HG03159 (cell line): Measurements from ENCODE around the gene NFYC.

Experiments used
- ATAC-seq: cut with Tn5 transposase; IDR thresholded peaks from one replicate; pipeline ENCODE4 v1.9.1; 2021; ENCODE audit warnings: mild to moderate bottlenecking, moderate library complexity; ENCODE audit not compliant: unreplicated experiment

NFYC gene

DNA sequence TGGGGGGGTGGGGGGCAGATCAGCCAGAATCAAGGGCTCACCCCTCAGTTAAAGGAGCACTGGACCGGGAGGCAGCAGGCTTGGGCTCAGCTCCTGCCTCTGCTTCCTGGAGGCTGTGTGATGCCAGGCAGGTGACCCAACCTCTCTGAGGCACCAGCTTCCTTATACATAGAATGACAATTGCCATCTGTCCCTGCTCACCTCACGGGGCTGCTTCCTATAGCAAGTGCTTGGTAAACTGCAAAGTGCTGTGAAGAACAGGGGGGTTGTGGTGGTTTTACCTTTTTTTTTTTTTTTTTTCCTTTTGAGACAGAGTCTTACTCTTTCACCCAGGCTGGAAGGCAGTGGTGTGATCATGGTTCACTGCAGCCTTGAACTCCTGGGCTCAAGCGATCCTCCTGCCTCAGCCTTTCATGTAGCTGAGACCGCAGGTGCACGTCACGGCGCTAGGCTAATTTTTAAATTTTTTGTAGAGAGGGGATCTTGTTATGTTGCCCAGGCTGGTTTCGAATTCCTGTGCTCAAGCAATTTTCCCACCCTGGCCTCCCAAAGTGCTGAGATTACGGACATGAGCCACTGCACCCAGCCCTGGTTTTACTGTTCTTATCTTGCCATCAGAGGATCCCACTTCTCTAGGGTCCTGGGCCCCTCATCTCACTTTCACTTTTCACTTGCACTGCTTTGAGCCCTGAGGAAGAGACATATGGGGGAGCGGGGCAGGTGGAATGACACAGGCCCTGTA lies 103.6 kb downstream of the NFYC start:
- no peak for ATAC-seq

DNA sequence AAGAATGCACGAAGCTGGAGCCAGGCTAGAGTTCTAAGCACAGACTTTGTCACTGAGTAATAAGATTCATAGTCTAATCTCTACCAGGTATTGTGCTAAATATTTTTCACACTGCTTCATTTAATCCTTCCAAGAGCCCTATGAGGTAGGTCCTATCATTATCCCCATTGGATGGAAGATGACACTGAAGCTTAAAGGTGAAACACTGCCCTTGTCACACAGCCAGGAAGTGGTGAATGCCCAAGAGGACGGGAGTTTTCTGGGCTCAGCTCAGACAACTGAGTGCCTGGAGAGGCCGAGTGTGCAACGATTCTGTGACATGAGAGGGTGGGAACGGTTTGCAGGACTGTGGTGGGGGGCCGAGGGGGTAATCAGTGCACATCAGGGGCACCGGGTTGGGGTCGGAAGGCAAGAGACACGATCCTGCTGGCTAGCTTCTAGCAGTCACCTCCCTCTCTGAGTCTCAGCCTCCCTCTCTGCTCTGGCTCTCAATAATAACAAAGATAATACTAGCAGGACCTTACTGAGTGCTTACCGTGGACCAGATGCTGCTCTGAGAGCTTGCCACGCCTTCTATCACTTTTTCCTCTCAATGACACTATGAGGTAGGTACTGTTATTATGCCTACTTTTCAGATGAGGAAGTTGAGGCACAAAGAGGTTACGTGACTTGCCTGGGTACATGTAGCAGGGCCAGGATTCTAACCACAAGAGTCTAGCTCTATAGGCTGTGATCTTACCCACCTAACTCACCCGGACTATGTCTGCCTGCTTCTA lies 104.5 kb downstream of the NFYC start:
- no peak for ATAC-seq

GRCh38 chr1:40796939-40797667 lies 105.6 kb downstream of the NFYC start:
- no peak for ATAC-seq

- no peak for ATAC-seq
Measured at GRCh38 chr1:40797668-40798010, 106.1 kb downstream of the NFYC start.

DNA sequence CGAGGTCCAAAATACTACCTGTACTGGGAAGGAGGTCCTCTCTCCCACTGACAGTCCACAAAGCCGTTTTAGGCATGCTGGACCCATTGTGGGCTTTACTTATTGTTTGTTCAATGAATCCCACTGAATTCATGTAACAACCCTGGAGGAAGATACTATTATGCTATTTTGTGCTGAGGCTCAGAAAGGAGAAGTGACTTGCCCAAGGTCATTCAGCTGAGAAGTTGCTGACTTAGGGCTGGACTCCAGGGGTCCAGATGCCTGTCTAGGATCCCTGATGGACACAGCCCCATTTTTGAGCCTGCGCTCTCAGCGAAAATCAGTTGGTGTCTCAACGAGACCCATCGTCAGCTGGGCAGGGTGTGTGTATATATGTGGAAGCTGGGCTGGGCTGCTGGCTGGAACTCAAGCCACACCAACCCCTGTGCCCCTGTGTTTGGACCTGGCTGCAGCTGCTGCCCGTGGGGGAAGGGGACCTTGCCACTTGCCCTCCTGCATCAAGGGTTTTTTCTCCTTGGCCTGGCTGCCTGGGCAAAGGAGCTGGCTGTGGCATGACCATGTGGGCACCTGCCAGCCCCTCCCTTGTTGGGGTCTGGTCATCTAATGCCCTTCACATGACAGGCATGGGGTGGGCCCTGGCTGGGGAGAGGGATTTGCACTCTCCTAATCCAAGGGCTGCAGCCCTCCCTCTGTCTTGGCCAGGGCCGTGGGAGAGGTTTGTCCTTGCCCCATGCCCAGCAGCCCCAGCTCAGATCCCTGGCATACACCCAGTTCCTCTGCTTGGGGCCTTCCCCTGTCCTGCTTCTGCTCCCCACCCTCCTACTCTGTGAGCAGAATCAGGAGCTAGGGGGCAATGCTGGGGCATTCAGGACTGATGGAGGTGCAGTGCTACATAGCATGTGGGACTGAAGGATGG lies 107.1 kb downstream of the NFYC start:
- ATAC-seq = no peak

DNA sequence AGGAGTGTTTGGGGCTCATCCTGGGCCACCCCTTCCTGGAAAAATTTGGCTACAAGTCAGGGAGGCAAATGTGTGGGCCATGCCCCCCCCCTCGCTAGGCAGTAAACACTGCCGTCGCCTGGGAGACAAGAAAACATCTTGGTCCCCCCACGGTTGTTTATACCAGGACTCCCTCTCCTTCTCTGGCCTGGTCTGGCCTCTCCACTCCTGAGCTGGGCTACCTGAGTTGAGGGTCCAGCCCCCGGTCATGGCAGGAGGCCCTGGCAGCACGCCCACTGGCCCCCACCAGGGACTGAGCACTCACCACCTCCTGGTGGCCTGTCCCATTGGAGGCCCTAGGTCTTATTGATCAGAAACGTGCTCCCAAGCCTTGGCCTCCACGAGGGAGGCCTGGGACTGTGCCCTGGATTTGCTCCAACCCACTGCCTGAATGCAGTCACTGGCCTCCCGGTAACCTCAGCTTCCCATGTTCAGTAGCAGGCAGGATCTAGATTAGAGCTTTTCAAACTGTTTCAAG lies 107.9 kb downstream of the NFYC start:
- ATAC-seq = no peak

- no peak for ATAC-seq
Measured at GRCh38 chr1:40801742-40802077, 110.2 kb downstream of the NFYC start.

GRCh38 chr1:40802078-40802741 lies 110.7 kb downstream of the NFYC start:
- ATAC-seq = no peak

- no peak for ATAC-seq
Measured at GRCh38 chr1:40802742-40803113, 111.2 kb downstream of the NFYC start.

DNA sequence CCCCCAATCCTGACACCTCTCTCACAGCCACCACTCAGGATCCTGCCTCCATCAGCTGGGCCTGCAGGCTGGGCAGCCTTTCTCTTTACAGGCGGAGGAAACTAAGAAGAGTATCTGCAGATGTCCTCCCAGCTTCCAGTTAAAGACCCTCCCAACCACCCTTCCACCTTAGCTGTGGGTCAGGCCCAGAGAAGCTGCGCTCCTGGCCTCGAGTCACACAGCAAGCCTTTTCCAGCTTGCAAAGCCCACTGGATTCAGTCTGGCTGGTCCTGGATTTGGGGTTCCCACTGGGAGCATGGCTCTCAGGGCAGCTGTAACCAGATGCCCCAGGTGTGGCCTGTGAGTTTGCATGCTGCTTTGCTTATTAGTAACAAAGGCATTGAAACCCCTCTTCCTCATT lies 111.9 kb downstream of the NFYC start:
- ATAC-seq = no peak

DNA sequence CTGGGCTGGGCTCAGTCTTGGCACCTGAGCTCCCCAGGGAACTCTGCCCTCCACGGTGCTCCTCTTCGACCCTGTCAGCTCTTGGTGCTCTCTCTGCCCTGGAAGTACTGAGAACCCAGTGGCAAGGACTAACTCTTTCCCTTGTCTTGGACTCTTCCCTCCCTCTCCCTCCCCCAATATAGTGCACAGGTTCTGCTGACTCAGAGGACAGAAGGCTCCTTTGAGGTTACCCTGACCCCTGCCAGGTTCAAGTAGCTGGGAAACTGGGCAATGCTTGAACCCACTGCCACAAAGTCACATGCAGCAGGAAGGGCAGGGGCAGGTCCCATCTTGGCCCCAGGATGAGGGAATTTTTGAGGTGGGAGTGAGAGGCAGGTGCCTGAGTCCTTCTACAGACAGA lies 112.4 kb downstream of the NFYC start:
- no peak for ATAC-seq

- ATAC-seq = no peak
Measured at GRCh38 chr1:40806240-40806639, 114.7 kb downstream of the NFYC start.

- no peak for ATAC-seq
Measured at GRCh38 chr1:40806731-40807695, 115.5 kb downstream of the NFYC start.

GRCh38 chr1:40808002-40808401 lies 116.5 kb downstream of the NFYC start:
- no peak for ATAC-seq

DNA sequence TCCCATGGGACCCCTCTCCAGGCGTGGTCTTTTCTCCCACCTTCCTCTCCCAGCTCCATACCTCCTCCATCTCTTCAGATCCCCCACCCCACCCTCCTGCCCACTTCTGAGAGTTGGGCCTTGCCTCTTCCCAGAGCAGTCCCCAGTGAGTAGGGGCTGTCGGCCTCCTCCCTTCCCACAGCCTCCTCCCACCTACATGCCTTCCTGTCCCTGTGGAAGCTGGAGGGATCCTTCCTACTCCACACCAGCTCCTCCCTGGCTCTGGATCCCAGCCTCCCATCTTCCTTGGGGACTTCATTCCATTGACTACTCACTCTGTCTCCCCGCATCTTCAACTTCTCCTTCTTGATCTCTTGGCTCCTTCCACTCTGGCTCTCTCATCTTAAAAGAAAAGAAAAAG lies 116.9 kb downstream of the NFYC start:
- ATAC-seq = no peak

- ATAC-seq = no peak
Measured at GRCh38 chr1:40808909-40809308, 117.4 kb downstream of the NFYC start.

DNA sequence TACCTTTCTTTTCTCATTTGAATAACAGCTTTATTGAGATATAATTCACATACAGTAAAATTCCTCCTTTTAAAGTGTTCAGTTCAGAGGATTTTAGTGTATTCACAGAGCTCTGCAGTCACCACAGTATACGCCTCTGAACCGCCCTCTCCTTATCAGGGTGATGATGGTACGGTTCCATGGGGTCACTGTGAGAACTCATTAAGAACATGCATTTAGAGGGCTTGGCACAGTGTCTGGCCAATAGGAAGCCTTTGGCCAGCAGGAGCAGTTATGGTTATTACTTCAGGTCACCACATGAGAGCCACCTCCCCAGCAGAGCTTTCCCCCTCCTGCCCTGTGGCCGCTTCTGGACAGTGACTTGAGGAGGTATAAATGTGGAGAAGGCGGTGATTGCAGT lies 119.4 kb downstream of the NFYC start:
- no peak for ATAC-seq

DNA sequence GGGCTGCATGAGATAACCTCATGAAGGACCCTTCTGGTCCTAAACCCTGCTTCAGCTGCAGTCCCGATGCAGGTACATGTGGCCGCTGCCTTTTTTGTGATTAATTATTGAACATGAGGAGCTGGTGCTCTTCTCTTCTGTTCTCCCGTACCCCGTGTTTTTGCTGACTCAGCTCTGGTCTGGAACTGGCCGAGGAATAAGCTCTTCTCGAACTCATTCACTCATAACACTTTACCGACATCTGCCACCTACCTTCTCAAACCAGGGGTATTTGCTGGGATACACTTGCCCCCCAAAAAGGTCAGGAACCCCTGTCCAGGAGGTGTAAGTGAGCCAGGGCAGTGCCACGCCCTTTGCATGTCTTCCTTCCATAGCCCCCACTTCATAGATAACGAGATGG lies 123.9 kb downstream of the NFYC start:
- no peak for ATAC-seq

- ATAC-seq = no peak
Measured at GRCh38 chr1:40817791-40818263, 126.3 kb downstream of the NFYC start.
